ENCODE data around the gene NPHP4.

NPHP4 gene

GRCh38 chr1:5822726-5823125 lies 169.5 kb downstream of the NPHP4 start:
- TF ChIP-seq CTCF (IDR thresholded peaks at IDR 0.05; ENCODE audit: insufficient read depth, low read depth, low read length, missing control alignments), result no peak
- DNase-seq (ENCODE audit: low read depth), result no peak
- H3K4me3 ChIP-seq (ENCODE audit: low read length), result no peak overlapping the region

GRCh38 chr1:5822266-5822665 lies 170.0 kb downstream of the NPHP4 start:
- TF ChIP-seq CTCF (IDR thresholded peaks at IDR 0.05; ENCODE audit: insufficient read depth, low read depth, low read length, missing control alignments), result no peak
- DNase-seq (ENCODE audit: low read depth), result no peak
- H3K4me3 ChIP-seq (ENCODE audit: low read length), result no peak overlapping the region

- H3K4me3 ChIP-seq (ENCODE audit: low read length), result no peak overlapping the region
- no peak for TF ChIP-seq CTCF (IDR thresholded peaks at IDR 0.05; ENCODE audit: insufficient read depth, low read depth, low read length, missing control alignments)
- no peak for DNase-seq (ENCODE audit: low read depth)
These were observed 170.6 kb downstream of the NPHP4 start for GRCh38 chr1:5821540-5822176.

- no peak overlapping the region for H3K4me3 ChIP-seq (ENCODE audit: low read length)
- no peak for DNase-seq (ENCODE audit: low read depth)
- TF ChIP-seq CTCF (IDR thresholded peaks at IDR 0.05; ENCODE audit: insufficient read depth, low read depth, low read length, missing control alignments), result no peak
These were observed 172.2 kb downstream of the NPHP4 start for GRCh38 chr1:5820026-5820421.

- no peak for TF ChIP-seq CTCF (IDR thresholded peaks at IDR 0.05; ENCODE audit: insufficient read depth, low read depth, low read length, missing control alignments)
- H3K4me3 ChIP-seq (ENCODE audit: low read length), result no peak overlapping the region
- DNase-seq (ENCODE audit: low read depth), result no peak
These were observed 172.7 kb downstream of the NPHP4 start for GRCh38 chr1:5819391-5820025.

DNA sequence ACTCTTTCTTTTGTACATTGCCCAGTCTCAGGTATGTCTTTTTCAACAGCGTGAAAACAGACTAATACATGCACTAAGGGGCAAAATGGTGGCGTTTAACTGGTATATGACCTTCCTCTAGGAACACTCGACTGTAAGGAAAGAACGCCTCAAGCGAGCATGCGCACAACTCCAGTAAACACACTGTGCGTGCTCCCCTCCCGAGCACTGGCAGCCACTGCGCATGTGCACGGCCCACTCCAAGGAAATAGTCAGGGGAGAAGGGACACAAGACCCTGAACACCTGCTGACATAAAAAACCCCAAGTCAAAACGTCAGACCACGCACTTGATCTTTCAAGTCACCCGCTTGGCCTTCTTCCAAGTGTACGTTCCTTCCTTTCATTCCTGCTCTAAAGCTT lies 173.5 kb downstream of the NPHP4 start:
- no peak for TF ChIP-seq CTCF (IDR thresholded peaks at IDR 0.05; ENCODE audit: insufficient read depth, low read depth, low read length, missing control alignments)
- no peak overlapping the region for H3K4me3 ChIP-seq (ENCODE audit: low read length)
- DNase-seq (ENCODE audit: low read depth), result no peak

- no peak overlapping the region for H3K4me3 ChIP-seq (ENCODE audit: low read length)
- DNase-seq (ENCODE audit: low read depth), result no peak
- TF ChIP-seq CTCF (IDR thresholded peaks at IDR 0.05; ENCODE audit: insufficient read depth, low read depth, low read length, missing control alignments), result no peak
These were observed 176.5 kb downstream of the NPHP4 start for GRCh38 chr1:5815716-5816115.
